Stomach (tissue), 9 donors: ENCODE measurements around the gene THBS3. TPM values are rescaled to one million over a fixed set of nuclear protein-coding genes. Genes with fewer than 3 reads are reported as not detected.
"Not testable (repeated sequence)": the region's sequence is repeated elsewhere in the genome, so short reads cannot be mapped to it uniquely, and the experiment has no call there.

Experiments
- DNase-seq, 2 donors: peaks; one replicate each; pipeline versions ENCODE4 v3.0.0 to v3.0.0-alpha.2; 2013 to 2019
- H3K27ac ChIP-seq, 5 donors: fragments of 200-600 bp in 4 of 5; sonication (generic) in 4 of 5; one replicate each; pipeline ENCODE4 v1.5.1; 2013 to 2019; ENCODE audit warnings: mild to moderate bottlenecking in 1 of 5, moderate library complexity in 1 of 5
- H3K27me3 ChIP-seq, 3 donors: fragments of 200-600 bp; sonication (generic); one replicate each; pipeline ENCODE4 v1.5.1; 2017 to 2019; ENCODE audit warnings: mixed run types in 1 of 3
- H3K36me3 ChIP-seq, 4 donors: fragments of 200-600 bp; sonication (generic); 1 replicate in 3 of 4; 2 replicates in 1 of 4; pipeline ENCODE4 v1.5.1; 2016 to 2019
- H3K4me1 ChIP-seq, 4 donors: fragments of 200-600 bp; sonication (generic); one replicate each; pipeline ENCODE4 v1.5.1; 2016 to 2019
- H3K4me3 ChIP-seq, 4 donors: fragments of 200-600 bp; sonication (generic) in 3 of 4; one replicate each; pipeline ENCODE4 v1.5.1; 2016 to 2019; ENCODE audit warnings: mild to moderate bottlenecking in 1 of 4
- H3K9me3 ChIP-seq, 4 donors: fragments of 200-600 bp; sonication (generic); one replicate each; pipeline ENCODE4 v1.5.1; 2016 to 2019
- EP300 ChIP-seq: sonication (generic); formaldehyde crosslinking; IDR thresholded peaks from one replicate; pipeline ENCODE4 v1.6.1; 2017; ENCODE audit warnings: antibody characterized with exemption
- POLR2A ChIP-seq, 4 donors: fragments of 450-650 bp; IDR thresholded peaks; one replicate each; pipeline ENCODE4 v1.6.1; 2016; ENCODE audit warnings: antibody characterized with exemption in 4 of 4, control low read depth in 2 of 4, mild to moderate bottlenecking in 1 of 4, moderate library complexity in 1 of 4
- POLR2AphosphoS5 ChIP-seq, 3 donors: sonication (generic); formaldehyde crosslinking; IDR thresholded peaks; one replicate each; pipeline ENCODE4 v1.6.1; 2016; ENCODE audit warnings: antibody characterized with exemption in 3 of 3
- WGBS, 5 donors: extraction: QIAGEN DNeasy Blood & Tissue Kit in 3 of 5; methylation state at CpG; one replicate each; pipeline versions ENCODE4 v1.1.5 to v1.1.7; 2013 to 2018; 5-methylcytosine and 5-hydroxymethylcytosine counted together
- intact Hi-C: fragments of 100-400 bp; cut with DNase I; formaldehyde crosslinking; loops from one replicate; pipeline ENCODE4 v1.15.1; 2023; ENCODE audit warnings: low total_unique reads
- polyA plus RNA-seq, 3 donors: library from polyadenylated mRNA; stranded (reverse); fragments of 200-250 nt; gene quantifications; one replicate each; pipeline ENCODE4 v1.2.3, GENCODE V29; 2013
- total RNA-seq, 5 donors: library from RNA; depleted of rRNA; stranded (reverse); fragments of >200 nt; gene quantifications; one replicate each; pipeline versions ENCODE4 v1.1.0 to v1.2.3, GENCODE V29; 2014 to 2016
- TF ChIP-seq, protein P1 (sequence below), 7 experiments: fragments of 450-650 bp in 4 of 7; fragments of 200-600 bp in 3 of 7; sonication (generic) in 3 of 7; IDR thresholded peaks; one replicate each; pipeline ENCODE4 v1.5.1; 2016 to 2019; ENCODE audit warnings: antibody characterized with exemption in 7 of 7, control low read depth in 2 of 7, mild to moderate bottlenecking in 1 of 7
- donor health status: healthy with polysubstance abuse.
- donor health status: Bipolar disorder and iron deficiency.
- donor health status: healthy.

THBS3 gene
- total and polyA plus RNA-seq, 8 donors: 11.0 to 65.9 (median 23.2) TPM

DNA sequence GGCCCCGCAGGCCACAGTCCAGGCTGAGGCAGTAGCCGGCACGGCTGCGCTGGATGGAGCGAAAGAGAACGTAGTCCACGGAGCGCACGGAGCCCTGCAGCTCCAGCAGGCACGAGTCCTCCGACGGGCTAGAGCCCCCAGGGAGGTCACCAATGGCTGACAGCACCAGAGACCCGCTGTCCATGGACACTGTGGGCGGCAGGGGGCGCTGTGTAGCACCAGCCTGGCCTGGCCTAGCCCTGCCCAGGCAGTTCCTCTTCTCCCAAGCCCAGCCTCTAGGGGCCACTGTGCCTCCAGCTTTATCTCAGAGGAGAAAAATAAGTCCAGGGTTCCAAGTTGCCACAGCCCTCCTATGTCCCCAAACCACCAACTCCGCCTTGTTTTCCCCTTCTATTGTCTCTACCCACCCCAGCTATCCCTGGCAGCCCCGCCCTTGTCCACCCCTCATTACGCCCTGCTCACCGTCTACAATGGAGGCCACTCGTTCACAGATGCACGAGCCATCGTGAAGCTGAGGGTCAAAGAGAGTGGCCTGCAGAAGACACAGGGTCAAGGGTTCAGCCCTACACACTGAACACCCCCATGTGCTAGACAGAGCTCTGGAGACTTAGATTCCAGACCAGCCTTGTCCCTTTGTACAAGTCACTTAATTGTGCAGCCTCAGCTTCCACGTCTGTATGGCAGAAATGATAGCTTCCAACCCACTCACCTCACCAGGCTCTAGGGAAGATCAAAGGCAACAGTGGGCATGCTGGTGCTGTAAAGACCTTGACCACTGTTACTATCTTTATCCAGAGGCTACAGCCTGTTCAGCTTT lies 43.1 kb upstream of the THBS3 start:
- TF ChIP-seq POLR2A (IDR thresholded peaks at IDR 0.05): no peak
- TF ChIP-seq, protein P1, sequence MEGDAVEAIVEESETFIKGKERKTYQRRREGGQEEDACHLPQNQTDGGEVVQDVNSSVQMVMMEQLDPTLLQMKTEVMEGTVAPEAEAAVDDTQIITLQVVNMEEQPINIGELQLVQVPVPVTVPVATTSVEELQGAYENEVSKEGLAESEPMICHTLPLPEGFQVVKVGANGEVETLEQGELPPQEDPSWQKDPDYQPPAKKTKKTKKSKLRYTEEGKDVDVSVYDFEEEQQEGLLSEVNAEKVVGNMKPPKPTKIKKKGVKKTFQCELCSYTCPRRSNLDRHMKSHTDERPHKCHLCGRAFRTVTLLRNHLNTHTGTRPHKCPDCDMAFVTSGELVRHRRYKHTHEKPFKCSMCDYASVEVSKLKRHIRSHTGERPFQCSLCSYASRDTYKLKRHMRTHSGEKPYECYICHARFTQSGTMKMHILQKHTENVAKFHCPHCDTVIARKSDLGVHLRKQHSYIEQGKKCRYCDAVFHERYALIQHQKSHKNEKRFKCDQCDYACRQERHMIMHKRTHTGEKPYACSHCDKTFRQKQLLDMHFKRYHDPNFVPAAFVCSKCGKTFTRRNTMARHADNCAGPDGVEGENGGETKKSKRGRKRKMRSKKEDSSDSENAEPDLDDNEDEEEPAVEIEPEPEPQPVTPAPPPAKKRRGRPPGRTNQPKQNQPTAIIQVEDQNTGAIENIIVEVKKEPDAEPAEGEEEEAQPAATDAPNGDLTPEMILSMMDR (IDR thresholded peaks at IDR 0.05): peak in 6 of 7 experiments; percentile 58 to 99 (median 98)
- TF ChIP-seq POLR2AphosphoS5 (IDR thresholded peaks at IDR 0.05): peak in 2 of 3 donors; percentile 5 to 88
- TF ChIP-seq EP300: no peak
- peaks cover 10 to 24% (median 20%) of the 10 kb centered on the region in 4 donors for H3K36me3 ChIP-seq
- intact Hi-C loops: loop anchor here (10.0 kb wide), 1 partner anchor 344 kb away; no protein-coding TSS in a partner anchor
- peak overlapping the region in 4 of 5 donors; percentile 17 to 79 (median 46) for H3K27ac ChIP-seq
- peak overlapping the region; percentile 11 to 37 (median 32) for H3K4me3 ChIP-seq
- WGBS, 5 donors: 15 to 23% (median 19%) methylated on average over 13 to 23 of the region's 23 CpGs
- H3K27me3 ChIP-seq: no peaks in the 10 kb centered on the region
- H3K9me3 ChIP-seq: no peaks in the 10 kb centered on the region
- peaks cover 30 to 38% (median 35%) of the 10 kb centered on the region in 4 donors for H3K4me1 ChIP-seq
- DNase-seq: peak; percentile 94 to 98

DNA sequence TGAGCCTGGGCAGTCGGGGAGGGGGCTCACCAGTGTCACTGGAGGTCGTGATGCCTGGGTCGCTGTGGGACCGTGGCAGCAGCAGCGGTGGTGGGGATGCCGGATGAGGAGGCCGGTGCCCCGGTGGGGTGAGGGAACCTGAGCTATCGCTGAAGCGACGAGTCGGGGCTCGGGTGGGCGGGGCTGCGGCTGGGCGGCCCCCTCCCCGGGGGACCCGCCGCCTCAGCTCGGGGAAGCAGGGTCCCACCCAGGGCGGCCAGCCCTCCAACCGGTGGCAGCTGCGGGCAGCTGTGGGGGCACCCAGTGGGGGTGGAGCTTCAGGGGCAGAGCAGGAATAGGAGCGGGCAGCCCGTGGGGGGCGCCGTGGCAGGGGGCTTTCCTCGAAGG lies 42.5 kb upstream of the THBS3 start:
- peaks cover 10 to 24% (median 20%) of the 10 kb centered on the region in 4 donors for H3K36me3 ChIP-seq
- peak overlapping the region in 3 of 5 donors; percentile 27 to 79 (median 65) for H3K27ac ChIP-seq
- TF ChIP-seq POLR2AphosphoS5 (IDR thresholded peaks at IDR 0.05): no peak
- no peaks in the 10 kb centered on the region for H3K9me3 ChIP-seq
- no peaks in the 10 kb centered on the region for H3K27me3 ChIP-seq
- 26 to 32% (median 30%) methylated on average over 5 to 28 of the region's 28 CpGs for WGBS, 5 donors
- H3K4me3 ChIP-seq: peak overlapping the region; percentile 11 to 37 (median 32)
- intact Hi-C loops: loop anchor here (10.0 kb wide), 1 partner anchor 345 kb away; no protein-coding TSS in a partner anchor
- no peak for DNase-seq
- H3K4me1 ChIP-seq: peaks cover 31 to 40% (median 36%) of the 10 kb centered on the region in 4 donors

DNA sequence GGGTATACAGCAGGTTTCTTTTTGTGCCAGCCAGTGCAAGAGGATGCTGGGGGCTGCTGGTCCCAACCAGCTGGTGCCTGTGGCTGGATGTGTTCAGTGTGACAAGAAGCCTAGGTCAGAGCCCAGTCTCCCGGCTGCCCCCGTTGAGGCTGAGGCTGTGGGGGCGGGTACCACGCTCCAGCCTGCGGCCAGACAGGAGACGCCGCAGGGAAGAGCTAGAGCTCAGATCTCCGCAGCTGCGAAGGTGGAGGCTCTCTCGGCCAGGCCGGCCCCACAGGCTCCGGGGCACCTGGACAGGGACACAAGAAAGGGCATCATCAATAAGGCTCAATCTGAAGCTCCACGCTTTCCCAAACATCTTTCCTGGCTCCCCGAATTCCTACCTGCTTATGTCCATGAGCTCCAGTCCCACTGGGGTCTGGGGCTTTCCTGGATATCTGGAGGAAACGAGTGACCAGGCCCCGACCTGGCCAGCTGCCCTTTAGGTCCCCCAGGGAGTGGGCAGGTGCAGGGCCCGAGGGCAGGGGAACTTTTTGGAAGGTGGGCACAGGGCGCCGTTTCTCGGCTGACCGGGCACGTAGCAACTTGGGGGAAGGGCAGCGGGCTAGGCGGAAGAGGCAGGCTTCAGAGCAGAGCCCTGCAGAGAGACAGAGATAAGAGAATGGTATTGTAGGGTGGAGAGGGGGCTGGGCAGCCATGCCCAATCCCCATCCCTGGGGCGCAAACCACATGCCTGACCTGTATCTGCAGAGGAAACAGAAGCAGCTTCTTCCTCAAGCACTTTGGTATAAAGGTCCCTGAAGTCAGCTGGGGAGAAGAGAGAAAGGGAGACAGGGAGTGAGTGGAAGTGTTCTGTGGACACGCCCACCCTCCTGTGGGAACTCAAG lies 40.2 kb upstream of the THBS3 start:
- peaks cover 26 to 35% (median 32%) of the 10 kb centered on the region in 4 donors for H3K4me1 ChIP-seq
- DNase-seq: no peak
- no peak overlapping the region for H3K4me3 ChIP-seq
- intact Hi-C loops: no loop called here
- no peaks in the 10 kb centered on the region for H3K9me3 ChIP-seq
- WGBS, 5 donors: 88 to 95% (median 93%) methylated on average over 13 to 26 of the region's 26 CpGs
- H3K27ac ChIP-seq: no peak overlapping the region
- no peaks in the 10 kb centered on the region for H3K27me3 ChIP-seq
- TF ChIP-seq, protein P1 (IDR thresholded peaks at IDR 0.05): no peak
- TF ChIP-seq POLR2AphosphoS5 (IDR thresholded peaks at IDR 0.05) (no peak), EP300 (no peak), POLR2A (IDR thresholded peaks at IDR 0.05) (no peak)
- peaks cover 10 to 24% (median 20%) of the 10 kb centered on the region in 4 donors for H3K36me3 ChIP-seq

DNA sequence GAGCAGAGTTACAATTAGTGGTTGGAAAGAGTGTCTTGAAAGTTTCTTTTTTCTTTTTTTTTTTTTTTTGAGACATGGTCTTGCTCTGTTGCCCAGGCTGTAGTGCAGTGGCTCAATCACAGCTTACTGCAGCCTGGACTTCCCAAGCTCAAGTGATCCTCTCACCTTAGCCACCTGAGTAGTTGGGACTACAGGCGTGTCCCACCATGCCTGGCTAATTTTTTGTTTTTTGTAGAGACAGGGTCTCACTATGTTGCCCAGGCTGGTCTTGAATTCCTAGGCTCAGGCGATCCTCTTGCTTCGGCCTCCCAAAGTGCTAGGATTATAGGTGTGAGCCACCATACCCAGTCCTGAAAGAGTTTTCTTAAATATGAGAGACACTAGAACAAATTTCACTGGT lies 39.1 kb upstream of the THBS3 start:
- H3K4me3 ChIP-seq, H3K27ac ChIP-seq, H3K27me3 ChIP-seq, intact Hi-C loops, DNase-seq, H3K9me3 ChIP-seq: not testable (repeated sequence)
- Histone ChIP-seq H3K36me3 (peaks cover 10 to 24% (median 20%) of the 10 kb centered on the region in 4 donors), H3K4me1 (peaks cover 27 to 45% (median 39%) of the 10 kb centered on the region in 4 donors)
- 90 to 97% (median 96%) methylated on average over 3 of the region's 3 CpGs for WGBS, 5 donors

DNA sequence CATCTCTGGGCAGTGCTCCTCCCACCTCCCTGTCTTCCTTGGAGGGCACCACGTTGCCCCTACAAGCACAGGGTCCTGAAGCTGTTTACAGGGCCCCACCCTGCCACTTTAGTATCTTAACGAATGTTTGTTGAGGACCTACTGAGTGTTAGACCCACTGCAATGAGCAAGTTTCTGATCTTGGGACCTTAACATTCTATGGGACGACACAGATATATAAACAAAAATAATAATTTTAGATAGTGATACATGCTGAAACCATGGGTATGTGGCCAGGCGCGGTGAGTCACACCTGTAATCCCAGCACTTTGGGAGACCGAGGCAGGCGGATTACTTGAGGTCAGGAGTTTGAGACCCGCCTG lies 37.4 kb upstream of the THBS3 start:
- Histone ChIP-seq H3K36me3 (peaks cover 10 to 24% (median 20%) of the 10 kb centered on the region in 4 donors), H3K4me1 (peaks cover 31 to 49% (median 43%) of the 10 kb centered on the region in 4 donors), H3K27me3 (no peaks in the 10 kb centered on the region), H3K9me3 (no peaks in the 10 kb centered on the region), H3K27ac (peak overlapping the region; percentile 91 to 95 (median 94)), H3K4me3 (peak overlapping the region; percentile 57 to 75 (median 60))
- WGBS, 5 donors: 55 to 58% (median 57%) methylated on average over 8 of the region's 8 CpGs
- intact Hi-C loops: no loop called here
- no peak for TF ChIP-seq POLR2AphosphoS5 (IDR thresholded peaks at IDR 0.05)
- no peak for DNase-seq
